H9 (cell line): ENCODE measurements around the gene ADISSP. TPM values are rescaled to one million over a fixed set of nuclear protein-coding genes. Genes with fewer than 3 reads are reported as not detected.
A peak's percentile ranks its signal among the peaks of the same experiment; 100 is the strongest.

Experiments
- DNase-seq: peaks from one replicate; pipeline ENCODE4 v3.0.0-alpha.2; 2017
- H2AFZ ChIP-seq: one replicate; pipeline ENCODE4 v1.6.1; 2013; ENCODE audit warnings: mild to moderate bottlenecking, low read length, control low read depth, moderate library complexity
- H2AK5ac ChIP-seq: 2 replicates; pipeline ENCODE4 v1.6.1; 2013; ENCODE audit warnings: low read length, control low read depth, mixed read lengths; ENCODE audit not compliant: insufficient read length
- H2BK120ac ChIP-seq: one replicate; pipeline ENCODE4 v1.6.1; 2013; ENCODE audit warnings: low read depth, mild to moderate bottlenecking, low read length, control low read depth, inconsistent platforms; ENCODE audit not compliant: poor library complexity, severe bottlenecking
- H2BK12ac ChIP-seq: 2 replicates; pipeline ENCODE4 v1.6.1; 2013; ENCODE audit warnings: low read length, control low read depth, mixed read lengths, low read depth; ENCODE audit not compliant: insufficient read length
- H2BK15ac ChIP-seq: 2 replicates; pipeline ENCODE4 v1.6.1; 2013; ENCODE audit warnings: low read depth, low read length, control low read depth
- H2BK20ac ChIP-seq: one replicate; pipeline ENCODE4 v1.6.1; 2013; ENCODE audit warnings: low read depth, mild to moderate bottlenecking, low read length, control low read depth, inconsistent platforms; ENCODE audit not compliant: poor library complexity, severe bottlenecking
- H2BK5ac ChIP-seq: 2 replicates; pipeline ENCODE4 v1.6.1; 2013; ENCODE audit warnings: low read length, control low read depth, mixed read lengths; ENCODE audit not compliant: insufficient read length
- H3K14ac ChIP-seq: 2 replicates; pipeline ENCODE4 v1.6.1; 2013; ENCODE audit warnings: low read length, control low read depth; ENCODE audit not compliant: insufficient read depth
- H3K18ac ChIP-seq: 2 replicates; pipeline ENCODE4 v1.6.1; 2013; ENCODE audit warnings: low read depth, mild to moderate bottlenecking, mixed read lengths, low read length, control low read depth; ENCODE audit not compliant: insufficient read length
- H3K23ac ChIP-seq: 2 replicates; pipeline ENCODE4 v1.6.1; 2013; ENCODE audit warnings: low read length, control low read depth, mixed read lengths, low read depth; ENCODE audit not compliant: insufficient read length
- H3K23me2 ChIP-seq: 2 replicates; pipeline ENCODE4 v1.6.1; 2013; ENCODE audit warnings: low read depth, mild to moderate bottlenecking, mixed read lengths, low read length, control low read depth; ENCODE audit not compliant: insufficient read length, poor library complexity, severe bottlenecking
- H3K27ac ChIP-seq: 2 replicates; pipeline ENCODE4 v1.5.1; 2013; ENCODE audit warnings: low read length, control low read depth, mixed read lengths, low read depth; ENCODE audit not compliant: insufficient read length
- H3K27me3 ChIP-seq: 2 replicates; pipeline ENCODE4 v1.6.1; 2013; ENCODE audit warnings: low read length, control low read depth, inconsistent platforms; ENCODE audit not compliant: insufficient read depth
- H3K4ac ChIP-seq: 2 replicates; pipeline ENCODE4 v1.6.1; 2013; ENCODE audit warnings: low read depth, mild to moderate bottlenecking, control low read depth, inconsistent platforms, low read length, moderate library complexity
- H3K4me1 ChIP-seq: 2 replicates; pipeline ENCODE4 v1.6.1; 2013; ENCODE audit warnings: low read length, control low read depth, inconsistent platforms; ENCODE audit not compliant: insufficient read depth
- H3K4me2 ChIP-seq: 2 replicates; pipeline ENCODE4 v1.6.1; 2013; ENCODE audit warnings: low read length, control low read depth, mixed read lengths; ENCODE audit not compliant: insufficient read length, insufficient read depth
- H3K56ac ChIP-seq: 2 replicates; pipeline ENCODE4 v1.6.1; 2013; ENCODE audit warnings: low read depth, mild to moderate bottlenecking, mixed read lengths, low read length, control low read depth; ENCODE audit not compliant: insufficient read length
- H3K79me1 ChIP-seq: 2 replicates; pipeline ENCODE4 v1.6.1; 2013; ENCODE audit warnings: low read depth, mild to moderate bottlenecking, moderate library complexity, low read length, control low read depth, inconsistent platforms; ENCODE audit not compliant: insufficient read depth, poor library complexity, severe bottlenecking
- H3K79me2 ChIP-seq: 2 replicates; pipeline ENCODE4 v1.6.1; 2013; ENCODE audit warnings: low read length, control low read depth, inconsistent platforms; ENCODE audit not compliant: insufficient read depth
- H3K9ac ChIP-seq: 2 replicates; pipeline ENCODE4 v1.6.1; 2013; ENCODE audit warnings: low read length, control low read depth, mixed read lengths; ENCODE audit not compliant: insufficient read length; ENCODE audit errors: extremely low read depth
- H3K9me3 ChIP-seq: one replicate; pipeline ENCODE4 v1.6.1; 2013; ENCODE audit warnings: low read depth, low read length, inconsistent platforms; ENCODE audit not compliant: control insufficient read depth
- H3T11ph ChIP-seq: one replicate; pipeline ENCODE4 v1.6.1; 2013; ENCODE audit warnings: mild to moderate bottlenecking, low read length, control low read depth, inconsistent platforms
- H4K20me1 ChIP-seq: one replicate; pipeline ENCODE4 v1.6.1; 2013; ENCODE audit not compliant: control insufficient read depth, insufficient read length, insufficient read depth
- H4K5ac ChIP-seq: 2 replicates; pipeline ENCODE4 v1.6.1; 2013; ENCODE audit warnings: low read depth, mild to moderate bottlenecking, mixed read lengths, low read length, control low read depth; ENCODE audit not compliant: insufficient read length
- H4K8ac ChIP-seq: replicated peaks from 2 replicates; pipeline ENCODE4 v1.6.1; 2013; ENCODE audit warnings: low read length, control low read depth, mixed read lengths, low read depth; ENCODE audit not compliant: insufficient read length
- H4K91ac ChIP-seq: 2 replicates; pipeline ENCODE4 v1.6.1; 2013; ENCODE audit warnings: low read depth, mild to moderate bottlenecking, moderate library complexity, mixed read lengths, low read length, control low read depth; ENCODE audit not compliant: insufficient read length
- H3K27ac Mint-ChIP-seq, 3 experiments: 2 replicates in 2 of 3; 3 replicates in 1 of 3; pipeline ENCODE4 v1.8.0; 2020 to 2021; ENCODE audit warnings: mixed read lengths in 3 of 3, mild to moderate bottlenecking in 1 of 3, moderate library complexity in 1 of 3
- H3K27me3 Mint-ChIP-seq: 2 replicates; pipeline ENCODE4 v1.8.0; 2021; ENCODE audit warnings: low read depth, mild to moderate bottlenecking, moderate library complexity, mixed read lengths
- H3K36me3 Mint-ChIP-seq, 3 experiments: 2 replicates in 2 of 3; 3 replicates in 1 of 3; pipeline ENCODE4 v1.8.0; 2020 to 2021; ENCODE audit warnings: low read depth in 3 of 3, mixed read lengths in 3 of 3; ENCODE audit not compliant: insufficient read depth in 1 of 3
- H3K4me1 Mint-ChIP-seq, 2 experiments: 2 replicates each; pipeline ENCODE4 v1.8.0; 2020; ENCODE audit warnings: mixed read lengths in 2 of 2
- H3K4me3 Mint-ChIP-seq, 2 experiments: 2 replicates in 1 of 2; 3 replicates in 1 of 2; pipeline ENCODE4 v1.8.0; 2020 to 2021; ENCODE audit warnings: mild to moderate bottlenecking in 2 of 2, mixed read lengths in 2 of 2, moderate library complexity in 1 of 2
- H3K9me3 Mint-ChIP-seq, 2 experiments: 2 replicates in 1 of 2; 3 replicates in 1 of 2; pipeline ENCODE4 v1.8.0; 2020; ENCODE audit warnings: mild to moderate bottlenecking in 2 of 2, mixed read lengths in 2 of 2, moderate library complexity in 1 of 2
- WGBS: extraction: QIAGEN DNeasy Blood & Tissue Kit; methylation state at CpG from one replicate; pipeline ENCODE4 v1.1.7; 2013; ENCODE audit warnings: missing lambda C conversion rate, low lambda C conversion rate, mixed read lengths; ENCODE audit not compliant: insufficient read length; ENCODE audit errors: extremely low coverage; 5-methylcytosine and 5-hydroxymethylcytosine counted together
- total RNA-seq: library from RNA; stranded (reverse); gene quantifications from 2 replicates; pipeline ENCODE4 v1.2.1, GENCODE V29; 2021
- TF ChIP-seq, protein P1 (sequence below): fragments of 200-600 bp; sonication (generic); conservative IDR thresholded peaks from 3 replicates; pipeline ENCODE4 v1.8.0; 2021; ENCODE audit warnings: antibody characterized with exemption, mild to moderate bottlenecking

Gene ADISSP
- total RNA-seq, 1 experiment from 2014 or later = 80.9 TPM

DNA sequence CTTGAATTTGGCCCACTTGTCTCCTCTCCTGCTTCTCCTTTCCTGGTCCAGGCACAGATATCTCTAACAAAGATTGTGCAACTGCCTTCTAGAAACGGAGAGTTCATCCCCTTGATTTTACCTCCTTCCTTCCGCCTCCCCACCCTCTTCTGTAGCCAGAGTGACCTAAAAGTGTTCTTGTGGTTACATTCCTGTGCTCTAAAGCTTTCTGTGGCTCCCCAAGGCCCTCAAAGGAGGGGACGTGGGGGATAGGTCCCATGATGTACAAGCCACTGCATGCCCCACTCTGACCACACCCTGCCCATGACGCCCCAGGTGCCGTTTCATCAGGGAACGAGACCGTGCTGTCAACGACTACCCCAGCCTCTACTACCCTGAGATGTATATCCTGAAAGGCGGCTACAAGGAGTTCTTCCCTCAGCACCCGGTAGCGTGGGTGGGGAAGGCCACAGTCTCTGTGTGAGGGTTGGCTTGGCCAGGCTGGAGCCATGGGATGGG, 36.8 kb upstream of the ADISSP start:
- H3K4ac ChIP-seq = no peak overlapping the region
- no peaks in the 10 kb centered on the region for H3K79me2 ChIP-seq
- H3K23me2 ChIP-seq = peaks cover 8% of the 10 kb centered on the region
- no peaks in the 10 kb centered on the region for H3K79me1 ChIP-seq
- H3K56ac ChIP-seq = no peak overlapping the region
- no peak for DNase-seq
- TF ChIP-seq, protein P1, sequence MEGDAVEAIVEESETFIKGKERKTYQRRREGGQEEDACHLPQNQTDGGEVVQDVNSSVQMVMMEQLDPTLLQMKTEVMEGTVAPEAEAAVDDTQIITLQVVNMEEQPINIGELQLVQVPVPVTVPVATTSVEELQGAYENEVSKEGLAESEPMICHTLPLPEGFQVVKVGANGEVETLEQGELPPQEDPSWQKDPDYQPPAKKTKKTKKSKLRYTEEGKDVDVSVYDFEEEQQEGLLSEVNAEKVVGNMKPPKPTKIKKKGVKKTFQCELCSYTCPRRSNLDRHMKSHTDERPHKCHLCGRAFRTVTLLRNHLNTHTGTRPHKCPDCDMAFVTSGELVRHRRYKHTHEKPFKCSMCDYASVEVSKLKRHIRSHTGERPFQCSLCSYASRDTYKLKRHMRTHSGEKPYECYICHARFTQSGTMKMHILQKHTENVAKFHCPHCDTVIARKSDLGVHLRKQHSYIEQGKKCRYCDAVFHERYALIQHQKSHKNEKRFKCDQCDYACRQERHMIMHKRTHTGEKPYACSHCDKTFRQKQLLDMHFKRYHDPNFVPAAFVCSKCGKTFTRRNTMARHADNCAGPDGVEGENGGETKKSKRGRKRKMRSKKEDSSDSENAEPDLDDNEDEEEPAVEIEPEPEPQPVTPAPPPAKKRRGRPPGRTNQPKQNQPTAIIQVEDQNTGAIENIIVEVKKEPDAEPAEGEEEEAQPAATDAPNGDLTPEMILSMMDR = no peak
- H4K8ac ChIP-seq = no peak overlapping the region
- Mint-ChIP-seq H3K4me1 (peaks cover 30 to 48% of the 10 kb centered on the region in 2 experiments), H3K9me3 (no peaks in the 10 kb centered on the region), H3K27ac (peak overlapping the region in 1 of 3 experiments; percentile 46; a peak in 2 of 7 replicates), H3K27me3 (peaks cover 4% of the 10 kb centered on the region; the same call in 1 of the 2 replicates), H3K4me3 (no peak overlapping the region), H3K36me3 (peaks cover 32 to 55% (median 47%) of the 10 kb centered on the region in 3 experiments)
- H2BK12ac ChIP-seq = no peak overlapping the region
- H2BK120ac ChIP-seq = no peak overlapping the region
- H4K5ac ChIP-seq = no peak overlapping the region
- H4K20me1 ChIP-seq = no peaks in the 10 kb centered on the region
- peaks cover 3% of the 10 kb centered on the region for H3K4me1 ChIP-seq
- no peak overlapping the region for H2BK5ac ChIP-seq
- no peaks in the 10 kb centered on the region for H3K9me3 ChIP-seq
- H2BK15ac ChIP-seq = no peak overlapping the region
- H3K14ac ChIP-seq = no peak overlapping the region
- H2BK20ac ChIP-seq = no peak overlapping the region
- H3K4me2 ChIP-seq = no peak overlapping the region
- H3K9ac ChIP-seq = no peak overlapping the region
- WGBS = no CpG with 5 or more reads among the region's 11 CpGs
- no peak overlapping the region for H3K18ac ChIP-seq
- H4K91ac ChIP-seq = no peak overlapping the region
- H2AFZ ChIP-seq = no peak overlapping the region
- no peak overlapping the region for H3K27ac ChIP-seq
- no peak overlapping the region for H2AK5ac ChIP-seq
- H3T11ph ChIP-seq = no peak overlapping the region
- H3K23ac ChIP-seq = no peak overlapping the region
- H3K27me3 ChIP-seq = no peaks in the 10 kb centered on the region
